Gastroesophageal sphincter (tissue), 3 donors: ENCODE measurements around the gene TFF3.

Experiments
- POLR2A ChIP-seq, 2 donors: fragments of 450-650 bp; IDR thresholded peaks; one replicate each; pipeline ENCODE4 v1.6.1; 2017; ENCODE audit warnings: antibody characterized with exemption in 2 of 2, mild to moderate bottlenecking in 2 of 2, moderate library complexity in 1 of 2
- TF ChIP-seq, protein P1 (sequence below), 4 experiments: fragments of 200-600 bp in 2 of 4; fragments of 450-650 bp in 2 of 4; sonication (generic) in 1 of 4; IDR thresholded peaks; one replicate each; pipeline ENCODE4 v1.5.1; 2017 to 2019; ENCODE audit warnings: antibody characterized with exemption in 4 of 4, mild to moderate bottlenecking in 2 of 4, moderate library complexity in 2 of 4

DNA sequence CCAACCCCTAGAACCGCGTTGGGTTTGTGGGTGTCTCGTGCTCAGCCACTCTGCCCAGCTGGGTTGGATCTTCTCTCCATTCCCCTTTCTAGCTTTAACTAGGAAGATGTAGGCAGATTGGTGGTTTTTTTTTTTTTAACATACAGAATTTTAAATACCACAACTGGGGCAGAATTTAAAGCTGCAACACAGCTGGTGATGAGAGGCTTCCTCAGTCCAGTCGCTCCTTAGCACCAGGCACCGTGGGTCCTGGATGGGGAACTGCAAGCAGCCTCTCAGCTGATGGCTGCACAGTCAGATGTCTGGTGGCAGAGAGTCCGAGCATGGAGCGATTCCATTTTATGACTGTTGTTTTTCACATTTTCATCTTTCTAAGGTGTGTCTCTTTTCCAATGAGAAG lies 18.7 kb downstream of the TFF3 start:
- TF ChIP-seq, protein P1, sequence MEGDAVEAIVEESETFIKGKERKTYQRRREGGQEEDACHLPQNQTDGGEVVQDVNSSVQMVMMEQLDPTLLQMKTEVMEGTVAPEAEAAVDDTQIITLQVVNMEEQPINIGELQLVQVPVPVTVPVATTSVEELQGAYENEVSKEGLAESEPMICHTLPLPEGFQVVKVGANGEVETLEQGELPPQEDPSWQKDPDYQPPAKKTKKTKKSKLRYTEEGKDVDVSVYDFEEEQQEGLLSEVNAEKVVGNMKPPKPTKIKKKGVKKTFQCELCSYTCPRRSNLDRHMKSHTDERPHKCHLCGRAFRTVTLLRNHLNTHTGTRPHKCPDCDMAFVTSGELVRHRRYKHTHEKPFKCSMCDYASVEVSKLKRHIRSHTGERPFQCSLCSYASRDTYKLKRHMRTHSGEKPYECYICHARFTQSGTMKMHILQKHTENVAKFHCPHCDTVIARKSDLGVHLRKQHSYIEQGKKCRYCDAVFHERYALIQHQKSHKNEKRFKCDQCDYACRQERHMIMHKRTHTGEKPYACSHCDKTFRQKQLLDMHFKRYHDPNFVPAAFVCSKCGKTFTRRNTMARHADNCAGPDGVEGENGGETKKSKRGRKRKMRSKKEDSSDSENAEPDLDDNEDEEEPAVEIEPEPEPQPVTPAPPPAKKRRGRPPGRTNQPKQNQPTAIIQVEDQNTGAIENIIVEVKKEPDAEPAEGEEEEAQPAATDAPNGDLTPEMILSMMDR (IDR thresholded peaks at IDR 0.05), result no peak
- no peak for TF ChIP-seq POLR2A (IDR thresholded peaks at IDR 0.05)
